ENCODE measurements around the gene MYO18B.

DNA sequence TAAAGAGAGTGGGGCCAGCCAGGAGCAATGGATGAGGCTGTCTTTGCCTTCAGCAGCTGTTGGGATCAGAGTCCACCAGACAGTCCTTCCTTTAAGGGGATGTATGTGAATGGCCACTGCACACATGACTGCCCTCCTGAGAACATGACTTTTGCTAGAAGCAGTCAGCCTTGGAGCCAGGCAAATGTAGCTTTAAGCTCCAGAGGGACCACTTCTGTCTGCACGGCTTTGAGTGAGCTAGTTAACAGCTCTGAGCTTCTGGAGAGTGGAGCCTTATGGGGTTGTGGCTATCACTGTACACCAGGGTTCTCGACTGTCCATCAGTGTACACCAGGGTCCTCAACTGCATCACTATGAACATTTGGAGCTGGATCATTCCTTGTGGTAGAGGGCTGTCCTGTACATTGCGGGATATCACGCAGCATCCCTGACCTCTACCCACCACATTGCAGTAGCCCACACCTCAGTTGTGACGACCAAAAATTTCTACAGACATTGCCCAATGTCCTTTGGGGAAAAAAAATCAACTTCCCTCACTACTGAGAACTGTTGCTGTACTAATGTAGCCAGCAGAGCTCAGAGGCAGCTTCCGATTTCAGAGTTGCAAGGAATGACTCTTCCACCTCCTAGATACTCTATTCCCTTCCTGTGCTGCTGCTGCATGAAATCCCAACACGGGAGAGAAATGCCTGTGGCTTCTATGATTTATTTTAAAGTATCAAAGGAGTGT, 169.4 kb downstream of the MYO18B start:
- TF ChIP-seq, protein P1, sequence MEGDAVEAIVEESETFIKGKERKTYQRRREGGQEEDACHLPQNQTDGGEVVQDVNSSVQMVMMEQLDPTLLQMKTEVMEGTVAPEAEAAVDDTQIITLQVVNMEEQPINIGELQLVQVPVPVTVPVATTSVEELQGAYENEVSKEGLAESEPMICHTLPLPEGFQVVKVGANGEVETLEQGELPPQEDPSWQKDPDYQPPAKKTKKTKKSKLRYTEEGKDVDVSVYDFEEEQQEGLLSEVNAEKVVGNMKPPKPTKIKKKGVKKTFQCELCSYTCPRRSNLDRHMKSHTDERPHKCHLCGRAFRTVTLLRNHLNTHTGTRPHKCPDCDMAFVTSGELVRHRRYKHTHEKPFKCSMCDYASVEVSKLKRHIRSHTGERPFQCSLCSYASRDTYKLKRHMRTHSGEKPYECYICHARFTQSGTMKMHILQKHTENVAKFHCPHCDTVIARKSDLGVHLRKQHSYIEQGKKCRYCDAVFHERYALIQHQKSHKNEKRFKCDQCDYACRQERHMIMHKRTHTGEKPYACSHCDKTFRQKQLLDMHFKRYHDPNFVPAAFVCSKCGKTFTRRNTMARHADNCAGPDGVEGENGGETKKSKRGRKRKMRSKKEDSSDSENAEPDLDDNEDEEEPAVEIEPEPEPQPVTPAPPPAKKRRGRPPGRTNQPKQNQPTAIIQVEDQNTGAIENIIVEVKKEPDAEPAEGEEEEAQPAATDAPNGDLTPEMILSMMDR (IDR thresholded peaks at IDR 0.05), result no peak
- TF ChIP-seq POLR2A (IDR thresholded peaks at IDR 0.05) (no peak), POLR2AphosphoS5 (IDR thresholded peaks at IDR 0.05; ENCODE audit: insufficient read depth in 1 of 2, low read depth in 1 of 2) (no peak)

All from vagina (tissue), 2 donors.